SK-N-SH (cell line): ENCODE measurements around the gene INS.

ENCODE experiments used
- EZH2phosphoT487 ChIP-seq: fragments of 200-600 bp; sonication (generic); IDR thresholded peaks from 2 replicates; pipeline ENCODE4 v1.6.1; 2017; ENCODE audit warnings: low read depth, mixed run types, mild to moderate bottlenecking, antibody characterized with exemption, moderate library complexity, borderline replicate concordance
- IRF3 ChIP-seq: fragments of 150-350 bp; IDR thresholded peaks from 2 replicates; pipeline ENCODE4 v1.6.1; 2016; ENCODE audit warnings: mild to moderate bottlenecking, low read depth, low read length
- JUND ChIP-seq: IDR thresholded peaks from 2 replicates; pipeline ENCODE4 v1.4.0; 2012
- POLR2AphosphoS5 ChIP-seq: IDR thresholded peaks from 2 replicates; pipeline ENCODE4 v1.6.1; 2012; ENCODE audit warnings: low read depth, low read length
- REST ChIP-seq: IDR thresholded peaks from 2 replicates; pipeline ENCODE4 v1.6.1; 2012; ENCODE audit warnings: mild to moderate bottlenecking, low read depth, low read length, moderate library complexity
- RFX5 ChIP-seq: IDR thresholded peaks from 2 replicates; pipeline ENCODE4 v1.6.1; 2012; ENCODE audit warnings: mild to moderate bottlenecking, improper control_type of control experiment, low read length
- USF2 ChIP-seq: fragments of 150-350 bp; IDR thresholded peaks from 2 replicates; pipeline ENCODE4 v1.6.1; 2017; ENCODE audit warnings: antibody characterized with exemption, low read length, low read depth, borderline replicate concordance
- YY1 ChIP-seq: IDR thresholded peaks from 2 replicates; pipeline ENCODE4 v1.4.0; 2012; ENCODE audit warnings: low read depth, mild to moderate bottlenecking

- no peak for TF ChIP-seq YY1
- no peak for TF ChIP-seq RFX5
- no peak for TF ChIP-seq JUND
- TF ChIP-seq USF2 = no peak
- TF ChIP-seq REST = no peak
- no peak for TF ChIP-seq IRF3
- no peak for TF ChIP-seq POLR2AphosphoS5
- no peak for TF ChIP-seq EZH2phosphoT487
Measured at GRCh38 chr11:2158966-2159365, 2.0 kb downstream of the INS start.
